COLO668 (cell line): ENCODE results near the gene APEH.

ENCODE experiments used
- DNase-seq: peaks from one replicate; lab custom pipeline; 2025; ENCODE audit not compliant: unreplicated experiment; lab: John Stamatoyannopoulos, UW

The APEH gene

DNA sequence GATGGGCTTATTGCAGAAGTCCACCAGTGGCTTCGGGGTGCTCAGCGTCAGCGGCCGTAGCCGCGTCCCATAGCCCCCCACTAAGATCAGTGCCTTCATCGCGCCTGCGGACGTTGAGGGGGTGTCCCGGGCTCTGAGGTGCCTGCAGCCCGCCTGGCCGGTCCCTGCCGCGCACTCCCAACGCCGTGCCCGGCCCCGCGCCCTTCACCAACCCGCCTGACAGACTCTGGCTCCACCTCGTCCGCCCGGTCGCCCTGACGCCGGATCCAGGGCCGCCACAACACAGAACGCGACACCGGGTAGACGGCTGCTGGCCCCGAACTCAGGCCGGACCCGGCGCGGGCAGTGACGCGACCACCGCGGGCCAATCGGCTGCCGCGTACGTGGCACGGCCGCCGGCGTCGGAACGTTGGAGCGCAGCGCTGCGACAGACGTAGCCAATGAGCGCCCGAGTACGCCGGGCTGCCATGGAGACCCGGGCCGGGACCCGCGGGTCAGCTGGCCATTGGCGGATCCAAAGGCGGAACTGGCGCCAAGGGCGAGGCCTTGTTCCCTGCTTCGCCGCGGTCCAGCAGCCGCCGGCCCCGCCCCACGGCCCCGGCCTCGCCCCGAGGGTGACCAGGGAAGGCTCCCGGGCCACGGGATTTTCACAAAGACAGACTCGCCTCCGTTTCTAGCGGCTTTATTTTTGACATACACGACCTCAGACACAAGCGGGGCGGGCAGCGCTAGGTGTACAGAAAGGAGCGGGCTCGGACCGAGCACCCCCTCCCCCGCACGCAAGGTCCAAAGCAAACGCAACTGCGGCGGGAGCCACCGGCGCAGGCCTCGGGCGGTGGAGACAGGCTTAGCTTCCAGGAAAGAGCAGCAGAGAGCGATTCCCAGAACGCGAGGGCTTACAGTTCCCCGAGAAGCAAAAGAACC, 49.7 kb downstream of the APEH start, which contains the start of gene GMPPB:
Gene GMPPB, minus strand, starts transcription at position 324 of the 924 bp plus-strand sequence. Its CDS starts 225 bp downstream, at position 99.
- DNase-seq: peak; percentile 96

DNA sequence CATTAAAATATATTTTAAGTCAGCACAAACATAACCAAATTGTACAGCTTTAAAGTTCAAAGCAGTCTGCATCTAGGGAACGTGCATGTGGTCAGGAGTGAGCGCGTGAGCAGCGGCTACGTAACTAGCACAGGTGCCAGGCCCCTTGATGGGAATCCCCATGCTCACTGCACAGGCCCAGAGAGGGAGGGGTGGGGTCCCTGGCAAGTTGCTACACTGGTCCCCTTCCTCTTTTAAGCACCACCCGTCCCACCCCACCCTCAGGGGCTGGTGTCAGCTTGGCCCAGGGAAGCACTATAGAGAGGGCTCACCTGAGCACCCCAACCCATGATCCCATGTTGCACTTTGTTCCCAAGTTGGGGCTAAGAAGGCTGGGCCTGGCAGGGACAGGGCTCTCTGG, 50.4 kb downstream of the APEH start:
- DNase-seq: peak; percentile 26

DNA sequence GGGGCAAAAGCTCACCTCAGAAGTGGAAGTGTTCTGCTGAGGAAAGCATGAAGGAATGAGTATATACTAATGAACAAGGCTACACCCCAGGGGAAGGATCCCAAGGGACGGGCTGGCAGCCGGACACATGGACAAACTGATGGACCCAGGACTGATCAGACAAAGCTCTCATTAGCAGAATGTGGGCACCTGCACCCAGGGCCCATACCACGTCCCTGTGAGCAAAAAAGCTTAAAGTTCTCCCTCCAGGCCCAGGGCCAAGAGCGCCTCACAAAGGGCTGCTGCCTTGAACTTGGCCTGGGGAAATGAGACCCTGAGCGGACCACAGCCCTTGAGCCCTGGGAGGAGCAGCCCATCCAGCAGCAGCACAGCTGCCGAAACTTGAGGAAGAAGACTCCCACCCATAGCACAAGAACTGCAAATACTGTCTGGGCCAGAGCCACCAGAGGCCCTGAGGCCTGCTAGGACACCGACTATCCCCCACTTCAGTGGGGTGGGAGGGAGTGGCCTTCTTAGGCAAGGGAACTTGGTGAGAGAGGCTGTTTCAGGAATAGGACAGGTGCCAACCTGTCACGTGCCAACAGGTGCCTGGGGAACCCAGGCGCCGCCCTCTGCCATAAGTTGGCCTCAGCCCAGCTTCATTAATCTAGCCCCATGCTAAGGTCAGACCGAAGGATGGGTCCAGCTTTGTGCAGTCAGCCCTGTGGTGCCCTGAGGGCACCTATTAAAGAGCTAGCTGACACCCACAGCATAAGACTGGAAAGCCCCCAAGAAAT, 51.9 kb downstream of the APEH start:
- DNase-seq: no peak

DNA sequence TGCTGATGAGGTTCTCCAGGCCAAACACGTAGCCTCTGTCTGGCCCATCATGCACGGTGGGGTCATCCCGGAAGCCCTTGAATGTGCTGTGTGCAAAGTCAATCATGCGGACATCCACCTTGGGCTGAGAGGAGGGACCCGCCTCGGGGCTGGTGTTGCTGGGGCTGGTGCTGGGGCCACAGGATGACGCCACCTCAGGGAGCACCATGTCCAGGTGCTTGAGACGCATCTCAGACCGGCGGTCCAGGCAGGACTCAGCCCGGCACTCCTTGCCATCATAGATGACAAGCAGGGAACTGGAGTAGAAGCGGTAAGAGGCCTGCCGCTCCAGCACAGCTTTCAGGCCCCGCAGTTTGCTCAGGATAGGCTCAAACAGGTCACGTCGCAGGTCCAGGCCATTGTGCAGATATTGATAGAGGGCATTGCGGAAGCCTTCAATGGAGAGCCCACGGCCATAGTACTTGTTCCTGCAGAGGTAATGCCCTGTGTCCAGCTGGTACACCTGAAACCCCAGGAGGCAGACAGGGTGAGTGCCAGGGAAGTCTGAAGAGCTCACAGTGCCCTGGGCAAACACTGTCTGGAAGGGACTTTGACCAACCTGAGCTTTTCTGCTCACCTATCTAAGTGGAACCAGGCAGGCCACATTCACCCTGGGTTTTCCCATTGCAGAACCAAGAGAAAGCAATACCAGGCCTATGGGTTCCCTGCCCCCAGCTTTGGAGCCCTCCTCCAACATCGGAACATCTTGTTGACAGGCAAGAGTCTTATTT, 53.2 kb downstream of the APEH start:
- no peak for DNase-seq

DNA sequence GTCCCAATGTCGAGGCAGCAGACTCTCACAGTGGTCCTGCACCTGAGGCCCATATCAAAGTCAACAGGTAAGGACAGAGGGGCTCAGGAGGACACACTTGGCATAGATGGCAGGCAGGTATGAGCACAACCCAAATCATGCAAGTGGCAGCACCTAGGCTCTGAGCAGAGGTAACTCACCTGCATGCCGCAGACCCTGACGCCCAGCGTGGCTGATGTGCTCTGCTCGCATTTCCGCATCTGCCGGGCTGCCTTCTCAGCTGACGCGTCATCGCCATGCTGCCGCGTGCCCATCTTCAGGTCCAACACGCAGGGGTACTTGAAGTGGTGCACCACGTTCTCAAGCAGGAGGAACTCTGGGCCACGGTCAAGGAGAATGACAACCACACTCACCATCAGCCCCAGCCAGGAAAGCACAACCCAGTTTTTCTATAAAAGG, 53.8 kb downstream of the APEH start:
- DNase-seq: no peak

DNA sequence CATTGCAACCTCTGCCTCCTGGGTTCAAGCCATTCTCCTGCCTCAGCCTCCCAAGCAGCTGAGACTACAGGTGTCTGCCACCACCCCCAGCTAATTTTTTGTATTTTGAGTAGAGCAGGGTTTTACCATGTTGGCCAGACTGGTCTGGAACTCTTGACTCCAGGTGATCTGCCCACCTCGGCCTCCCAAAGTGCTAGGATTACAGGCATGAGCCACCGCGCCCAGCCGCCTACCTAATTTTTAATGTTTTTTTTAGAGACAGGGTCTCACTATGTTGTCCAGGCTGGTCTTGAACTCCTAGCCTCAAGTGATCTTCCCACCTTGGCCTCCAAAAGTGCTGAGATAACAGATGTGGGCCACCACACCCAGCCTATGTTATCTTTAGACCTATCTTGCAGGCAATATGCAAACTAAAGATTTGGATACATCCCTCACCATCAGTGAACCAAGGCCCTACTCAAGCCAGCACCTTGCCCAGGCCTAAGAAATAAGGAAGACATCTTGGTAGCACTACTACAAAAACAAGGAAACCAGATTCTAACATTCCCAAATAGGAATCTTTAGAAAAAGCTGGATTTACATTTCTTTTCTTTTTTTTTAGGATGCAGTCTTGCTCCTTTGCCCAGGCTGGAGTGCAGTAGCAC, 55.9 kb downstream of the APEH start:
- no peak for DNase-seq

DNA sequence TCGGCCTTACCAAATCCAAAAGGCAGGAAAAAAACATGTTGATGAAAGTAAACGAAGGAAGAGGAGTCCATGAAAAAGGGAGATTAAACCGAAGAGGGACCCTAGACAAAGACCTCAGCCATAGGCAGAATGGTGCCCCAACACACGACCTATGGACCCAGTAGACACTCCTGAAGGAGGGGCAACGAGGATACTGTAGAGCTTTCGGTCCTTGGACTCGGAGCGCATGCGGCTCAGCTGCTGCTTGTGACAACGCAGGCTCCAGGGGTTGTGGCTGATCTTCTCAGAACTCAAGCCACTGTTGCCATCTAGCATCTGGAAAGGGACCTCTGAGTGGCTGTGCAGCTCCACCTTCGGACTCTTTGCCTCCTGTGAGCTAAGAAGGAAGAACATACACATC, 58.4 kb downstream of the APEH start:
- no peak for DNase-seq

DNA sequence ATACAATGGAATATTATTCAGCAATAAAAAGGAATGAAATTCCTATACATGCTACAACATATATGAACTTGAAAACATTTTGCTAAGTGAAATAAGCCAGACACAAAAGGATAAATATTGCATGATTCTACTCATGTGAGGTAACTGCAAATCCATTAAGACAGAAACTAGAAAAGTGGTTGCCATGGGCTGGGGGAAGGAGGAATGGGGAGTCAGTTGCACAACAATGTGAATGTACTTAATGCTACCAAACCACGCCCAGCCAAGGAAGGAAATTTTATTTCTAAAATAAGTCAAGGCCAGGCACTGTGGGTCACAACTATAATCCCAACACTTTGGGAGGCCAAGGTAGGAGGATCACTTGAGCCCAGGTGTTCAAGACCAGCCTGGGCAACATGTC, 59.4 kb downstream of the APEH start:
- DNase-seq: no peak
